Nucleus accumbens (tissue), 56 donors: Measurements from ENCODE around the gene ADAM22.

Experiments used
- DNase-seq, 56 donors: peaks; one replicate each; lab custom pipeline; 2025; lab: John Stamatoyannopoulos, UW

ADAM22 gene

GRCh38 chr7:88092676-88092999 is 158.6 kb downstream of the ADAM22 start:
- DNase-seq: no peak

- no peak for DNase-seq
Measured at GRCh38 chr7:88101769-88102168, 167.7 kb downstream of the ADAM22 start.

GRCh38 chr7:88102675-88103074 is 168.6 kb downstream of the ADAM22 start:
- no peak for DNase-seq

DNA sequence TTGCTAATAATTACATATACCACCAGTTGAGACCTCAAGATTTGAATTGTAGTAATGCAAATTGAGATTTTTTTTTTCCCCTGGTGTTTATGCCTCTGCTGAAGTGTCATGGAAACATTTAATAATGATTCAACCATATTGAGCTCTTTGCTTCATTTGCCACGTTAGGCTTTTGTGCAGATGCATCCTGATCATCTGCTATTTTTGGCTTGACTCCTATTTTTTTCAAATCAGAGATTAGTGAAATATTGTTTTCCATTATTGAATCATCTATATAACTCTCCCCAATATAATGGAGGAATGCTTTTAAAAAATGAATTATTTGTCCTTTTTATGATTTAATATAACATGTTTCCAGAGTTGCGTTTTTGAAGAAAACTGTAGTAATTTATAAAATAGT is 170.7 kb downstream of the ADAM22 start:
- DNase-seq: no peak

- no peak for DNase-seq
Measured at GRCh38 chr7:88105231-88105630, 171.2 kb downstream of the ADAM22 start.

- no peak for DNase-seq
Measured at GRCh38 chr7:88106434-88106833, 172.4 kb downstream of the ADAM22 start.

DNA sequence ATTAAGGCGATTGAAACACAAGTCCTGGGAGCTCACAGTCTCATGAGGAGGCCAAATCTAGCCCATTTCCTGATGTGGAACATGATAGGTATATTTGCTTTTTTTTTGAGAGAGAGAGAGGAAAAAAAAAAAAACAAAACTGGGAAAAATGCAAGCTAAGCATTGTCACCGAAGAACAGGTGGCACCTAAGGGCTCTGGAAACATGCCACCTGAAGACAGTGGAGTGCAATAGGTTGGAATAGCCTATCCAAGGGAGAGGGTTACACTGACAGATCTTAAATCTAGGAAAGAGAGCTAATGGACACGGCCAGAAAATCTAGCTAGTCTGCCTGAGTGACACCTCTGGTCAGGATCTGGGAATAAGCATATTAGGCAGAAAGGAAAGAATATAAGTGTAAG is 175.6 kb downstream of the ADAM22 start:
- no peak for DNase-seq

DNA sequence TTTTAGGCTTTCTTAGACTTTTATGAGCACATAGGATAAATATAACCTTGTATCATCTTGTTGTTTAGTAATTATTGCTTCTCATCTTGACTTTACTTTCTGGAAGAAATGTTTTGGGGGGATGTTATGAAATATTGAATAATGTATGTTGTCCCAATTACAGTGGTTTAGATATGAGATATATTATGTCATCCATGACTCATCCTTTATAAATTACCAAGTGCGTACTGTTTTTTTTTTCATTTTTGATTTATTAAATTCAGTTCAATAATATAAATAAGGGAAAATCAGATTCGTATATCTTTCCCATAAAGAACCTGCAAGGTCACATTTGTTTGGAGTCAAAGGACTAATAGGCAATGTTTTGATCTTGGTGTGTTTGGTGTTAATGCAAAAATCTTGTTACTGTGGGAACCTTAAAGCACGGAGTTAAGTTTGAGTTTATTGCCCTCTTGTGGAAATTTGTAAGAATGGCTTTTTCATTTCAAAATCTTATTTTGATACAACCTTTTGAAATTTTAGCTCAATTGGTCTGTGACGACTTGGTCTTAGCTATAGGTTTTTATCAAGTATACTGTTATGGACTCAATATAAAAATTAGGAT is 177.2 kb downstream of the ADAM22 start:
- DNase-seq: no peak

GRCh38 chr7:88111954-88112471 is 178.0 kb downstream of the ADAM22 start:
- no peak for DNase-seq

DNA sequence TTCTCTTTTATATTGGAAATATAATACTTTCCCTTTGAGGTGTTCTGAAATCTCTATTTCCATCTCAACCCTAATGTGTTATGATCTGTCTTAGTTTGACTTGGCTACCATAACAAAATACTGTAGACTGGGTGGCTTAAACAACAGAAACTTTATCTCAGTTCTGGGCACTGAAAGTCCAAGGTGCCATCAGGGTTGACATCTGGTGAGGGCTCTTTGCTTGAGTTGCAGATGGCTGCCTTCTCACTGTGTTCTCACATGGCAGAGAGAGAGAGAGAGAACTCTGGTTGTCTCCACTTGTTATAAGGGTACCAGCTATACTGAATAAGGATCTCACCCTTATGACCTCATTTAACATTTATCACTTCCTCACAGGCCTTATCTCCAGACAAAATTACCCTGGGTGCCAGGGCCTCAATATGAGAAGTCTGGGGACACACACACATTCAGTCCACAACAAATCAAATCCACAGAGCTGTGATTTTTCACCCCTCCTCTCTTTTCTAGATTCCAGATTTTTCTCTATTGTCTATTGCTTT is 181.3 kb downstream of the ADAM22 start:
- DNase-seq: no peak

DNA sequence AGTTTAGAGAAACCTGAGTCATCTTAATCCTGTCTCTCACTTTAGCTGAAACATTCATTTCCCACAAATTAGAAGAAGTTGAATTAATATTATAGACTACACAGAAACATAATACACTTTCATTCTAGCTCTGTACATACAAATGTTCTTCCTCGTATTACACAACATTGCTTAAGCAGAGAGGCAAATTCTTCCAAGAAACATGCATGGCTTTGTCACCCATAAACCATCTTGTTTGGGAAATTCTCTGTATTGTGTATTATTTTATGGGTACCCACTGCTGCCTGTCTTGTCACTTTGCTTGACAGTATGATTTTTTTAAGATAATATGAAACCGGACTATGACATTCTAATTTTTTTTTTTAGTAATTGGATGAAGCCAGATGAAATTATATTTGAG is 181.8 kb downstream of the ADAM22 start:
- DNase-seq: no peak

DNA sequence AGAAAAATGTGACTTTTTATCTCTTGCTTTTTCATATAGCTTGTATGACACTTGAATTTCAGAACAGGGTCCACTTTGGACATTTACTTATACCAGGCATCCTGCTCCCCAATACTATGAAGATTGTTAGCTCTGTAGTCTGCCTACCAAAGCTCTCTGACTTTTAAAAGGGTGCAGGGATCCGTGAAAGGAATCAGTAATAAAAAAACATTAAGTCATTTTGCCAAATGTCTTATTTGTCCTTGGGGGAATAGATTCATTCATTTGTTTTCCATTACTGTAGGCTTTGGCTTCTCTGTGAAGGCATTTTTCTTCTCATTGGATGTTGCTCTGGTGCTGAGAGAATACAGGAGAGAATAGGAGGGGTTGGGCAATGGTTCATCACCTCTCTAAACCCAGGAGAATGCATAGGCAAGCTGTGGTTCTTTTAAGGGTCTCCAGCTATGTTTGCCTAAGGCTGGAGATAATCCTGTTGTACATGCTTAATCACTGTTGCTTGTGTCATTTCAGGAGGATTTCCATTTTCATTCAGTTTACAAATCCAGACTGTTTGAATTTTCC is 182.3 kb downstream of the ADAM22 start:
- no peak for DNase-seq

- no peak for DNase-seq
Measured at GRCh38 chr7:88117325-88117724, 183.3 kb downstream of the ADAM22 start.

GRCh38 chr7:88121335-88121734 is 187.3 kb downstream of the ADAM22 start:
- DNase-seq: no peak

GRCh38 chr7:88127637-88128290 is 193.7 kb downstream of the ADAM22 start:
- no peak for DNase-seq

DNA sequence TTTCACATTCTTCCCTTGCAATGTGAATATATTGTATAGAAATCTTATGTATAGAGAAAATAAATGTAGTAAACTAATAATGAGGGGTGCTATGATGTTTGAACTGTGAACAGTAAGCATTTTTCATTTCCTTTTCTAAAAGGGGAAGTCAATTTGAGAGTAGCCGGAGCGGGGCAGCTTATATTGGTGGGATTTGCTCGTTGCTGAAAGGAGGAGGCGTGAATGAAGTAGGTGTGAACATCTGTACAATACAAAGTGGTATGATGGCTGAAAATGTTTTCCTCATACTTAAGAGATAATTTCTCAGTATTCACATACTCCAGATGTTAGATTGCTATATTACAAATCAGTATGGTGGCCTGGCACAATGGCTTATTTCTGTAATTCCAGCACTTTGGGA is 198.7 kb downstream of the ADAM22 start:
- no peak for DNase-seq

- DNase-seq: no peak
Measured at GRCh38 chr7:88140947-88141346, 206.9 kb downstream of the ADAM22 start.

- DNase-seq: no peak
Measured at GRCh38 chr7:88141479-88141878, 207.4 kb downstream of the ADAM22 start.

GRCh38 chr7:88141953-88142352 is 207.9 kb downstream of the ADAM22 start:
- DNase-seq: no peak

GRCh38 chr7:88146616-88147015 is 212.6 kb downstream of the ADAM22 start:
- DNase-seq: peak in 7 of 56 donors; percentile 1 to 34 (median 4)

DNA sequence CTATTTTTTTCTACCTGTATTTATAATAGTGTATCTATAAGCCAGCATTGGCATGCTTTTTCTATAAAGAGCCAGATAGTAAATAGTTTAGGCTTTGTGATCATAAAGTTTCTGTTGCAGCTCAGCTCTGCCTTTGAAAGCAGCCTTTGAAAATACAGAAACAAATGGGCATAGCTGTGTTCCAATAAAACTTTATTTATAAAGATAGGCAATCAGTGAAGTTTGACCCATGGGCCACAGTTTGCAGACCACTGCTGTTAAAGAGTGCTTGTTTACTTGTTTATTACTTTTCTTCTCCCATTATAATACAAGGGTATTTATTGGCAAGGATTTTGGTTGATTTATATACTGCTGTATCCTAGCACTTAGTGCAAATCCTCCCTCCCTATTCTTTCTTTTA is 213.3 kb downstream of the ADAM22 start:
- DNase-seq: no peak

DNA sequence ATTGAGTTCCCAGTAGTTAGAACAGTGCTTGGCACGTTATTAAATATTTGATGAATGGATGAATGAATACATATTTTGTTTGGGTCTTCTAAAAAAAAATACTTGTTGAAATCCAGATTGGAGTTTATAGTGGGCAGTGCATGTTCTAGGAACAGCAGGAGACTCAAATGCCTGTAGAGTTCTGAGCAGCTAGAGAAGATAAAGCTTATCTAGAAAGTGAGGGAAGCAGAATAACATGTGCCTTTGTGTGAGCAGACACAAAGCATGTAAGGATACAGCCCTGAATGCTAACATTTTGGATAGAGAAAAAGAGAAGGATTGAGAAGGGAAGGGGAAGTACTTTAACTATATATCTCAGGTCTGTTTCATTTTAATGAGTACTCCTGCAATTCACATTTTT is 213.9 kb downstream of the ADAM22 start:
- no peak for DNase-seq
